ENCODE data around the gene DOK6. TPM values are rescaled to one million over a fixed set of nuclear protein-coding genes. Genes with fewer than 3 reads are reported as not detected.

Gene DOK6
- total RNA-seq, 1 experiment from 2014 or later, result 4.1 TPM

DNA sequence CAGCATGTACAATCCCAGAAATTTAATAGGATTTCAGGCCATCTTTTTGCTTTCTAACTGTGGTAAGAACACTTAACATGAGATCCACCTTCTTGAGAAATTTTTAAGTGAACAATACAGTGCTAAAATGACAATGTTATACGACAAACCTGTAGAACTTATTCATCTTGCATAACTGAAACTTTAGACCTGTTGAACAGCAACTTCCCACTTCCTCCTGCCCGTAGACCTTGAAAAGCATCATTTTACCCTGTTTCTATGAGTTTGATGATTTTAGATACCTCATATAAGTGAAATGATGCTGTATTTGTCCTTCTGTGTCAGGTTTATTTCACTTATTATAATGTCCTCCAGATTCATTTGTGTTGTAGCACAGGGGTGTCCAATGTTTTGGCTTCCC lies 418.8 kb downstream of the DOK6 start (continued):
- no peak for TF ChIP-seq JUN (CRISPR knock-in tag; IDR thresholded peaks at IDR 0.05)
- no peak for TF ChIP-seq NR1H2 (CRISPR knock-in tag; IDR thresholded peaks at IDR 0.05)
- TF ChIP-seq, protein P1, sequence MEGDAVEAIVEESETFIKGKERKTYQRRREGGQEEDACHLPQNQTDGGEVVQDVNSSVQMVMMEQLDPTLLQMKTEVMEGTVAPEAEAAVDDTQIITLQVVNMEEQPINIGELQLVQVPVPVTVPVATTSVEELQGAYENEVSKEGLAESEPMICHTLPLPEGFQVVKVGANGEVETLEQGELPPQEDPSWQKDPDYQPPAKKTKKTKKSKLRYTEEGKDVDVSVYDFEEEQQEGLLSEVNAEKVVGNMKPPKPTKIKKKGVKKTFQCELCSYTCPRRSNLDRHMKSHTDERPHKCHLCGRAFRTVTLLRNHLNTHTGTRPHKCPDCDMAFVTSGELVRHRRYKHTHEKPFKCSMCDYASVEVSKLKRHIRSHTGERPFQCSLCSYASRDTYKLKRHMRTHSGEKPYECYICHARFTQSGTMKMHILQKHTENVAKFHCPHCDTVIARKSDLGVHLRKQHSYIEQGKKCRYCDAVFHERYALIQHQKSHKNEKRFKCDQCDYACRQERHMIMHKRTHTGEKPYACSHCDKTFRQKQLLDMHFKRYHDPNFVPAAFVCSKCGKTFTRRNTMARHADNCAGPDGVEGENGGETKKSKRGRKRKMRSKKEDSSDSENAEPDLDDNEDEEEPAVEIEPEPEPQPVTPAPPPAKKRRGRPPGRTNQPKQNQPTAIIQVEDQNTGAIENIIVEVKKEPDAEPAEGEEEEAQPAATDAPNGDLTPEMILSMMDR (IDR thresholded peaks at IDR 0.05), result no peak
- no peak for TF ChIP-seq ZNF263 (CRISPR knock-in tag; IDR thresholded peaks at IDR 0.05; ENCODE audit: low read depth)

- ATAC-seq, result no peak
- POLR2A ChIA-PET, result no interaction called here
- no peak overlapping the region for H3K27ac Mint-ChIP-seq
- H3K4me3 Mint-ChIP-seq, result no peak overlapping the region
- H3K36me3 Mint-ChIP-seq, result peaks cover 2% of the 10 kb centered on the region
- TF ChIP-seq RORB (CRISPR knock-in tag; IDR thresholded peaks at IDR 0.05) (no peak), EMX1 (CRISPR knock-in tag; IDR thresholded peaks at IDR 0.05) (no peak), PRRX2 (CRISPR knock-in tag; IDR thresholded peaks at IDR 0.05) (no peak), PRDM15 (CRISPR knock-in tag; IDR thresholded peaks at IDR 0.05) (no peak), OVOL2 (CRISPR knock-in tag; IDR thresholded peaks at IDR 0.05; ENCODE audit: borderline replicate concordance) (no peak), JUN (CRISPR knock-in tag; IDR thresholded peaks at IDR 0.05) (no peak), SP1 (CRISPR knock-in tag; conservative IDR thresholded peaks at IDR 0.05) (no peak), TP53 (CRISPR knock-in tag; IDR thresholded peaks at IDR 0.05) (no peak), ATF1 (CRISPR knock-in tag; IDR thresholded peaks at IDR 0.05) (no peak), ZMAT4 (CRISPR knock-in tag; IDR thresholded peaks at IDR 0.05) (no peak), ZNF671 (CRISPR knock-in tag; IDR thresholded peaks at IDR 0.05) (no peak), AFF4 (CRISPR knock-in tag; IDR thresholded peaks at IDR 0.05; ENCODE audit: borderline replicate concordance) (no peak), ZNF232 (CRISPR knock-in tag; IDR thresholded peaks at IDR 0.05) (no peak), ZNF263 (CRISPR knock-in tag; IDR thresholded peaks at IDR 0.05; ENCODE audit: low read depth) (no peak), JAZF1 (CRISPR knock-in tag; IDR thresholded peaks at IDR 0.05) (no peak)
- TF ChIP-seq, protein P2, sequence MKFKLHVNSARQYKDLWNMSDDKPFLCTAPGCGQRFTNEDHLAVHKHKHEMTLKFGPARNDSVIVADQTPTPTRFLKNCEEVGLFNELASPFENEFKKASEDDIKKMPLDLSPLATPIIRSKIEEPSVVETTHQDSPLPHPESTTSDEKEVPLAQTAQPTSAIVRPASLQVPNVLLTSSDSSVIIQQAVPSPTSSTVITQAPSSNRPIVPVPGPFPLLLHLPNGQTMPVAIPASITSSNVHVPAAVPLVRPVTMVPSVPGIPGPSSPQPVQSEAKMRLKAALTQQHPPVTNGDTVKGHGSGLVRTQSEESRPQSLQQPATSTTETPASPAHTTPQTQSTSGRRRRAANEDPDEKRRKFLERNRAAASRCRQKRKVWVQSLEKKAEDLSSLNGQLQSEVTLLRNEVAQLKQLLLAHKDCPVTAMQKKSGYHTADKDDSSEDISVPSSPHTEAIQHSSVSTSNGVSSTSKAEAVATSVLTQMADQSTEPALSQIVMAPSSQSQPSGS (CRISPR knock-in tag; IDR thresholded peaks at IDR 0.05; ENCODE audit: borderline replicate concordance, low read depth), result no peak
- TF ChIP-seq, protein P3, sequence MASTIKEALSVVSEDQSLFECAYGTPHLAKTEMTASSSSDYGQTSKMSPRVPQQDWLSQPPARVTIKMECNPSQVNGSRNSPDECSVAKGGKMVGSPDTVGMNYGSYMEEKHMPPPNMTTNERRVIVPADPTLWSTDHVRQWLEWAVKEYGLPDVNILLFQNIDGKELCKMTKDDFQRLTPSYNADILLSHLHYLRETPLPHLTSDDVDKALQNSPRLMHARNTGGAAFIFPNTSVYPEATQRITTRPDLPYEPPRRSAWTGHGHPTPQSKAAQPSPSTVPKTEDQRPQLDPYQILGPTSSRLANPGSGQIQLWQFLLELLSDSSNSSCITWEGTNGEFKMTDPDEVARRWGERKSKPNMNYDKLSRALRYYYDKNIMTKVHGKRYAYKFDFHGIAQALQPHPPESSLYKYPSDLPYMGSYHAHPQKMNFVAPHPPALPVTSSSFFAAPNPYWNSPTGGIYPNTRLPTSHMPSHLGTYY (CRISPR knock-in tag; IDR thresholded peaks at IDR 0.05), result no peak
- TF ChIP-seq, protein P4, sequence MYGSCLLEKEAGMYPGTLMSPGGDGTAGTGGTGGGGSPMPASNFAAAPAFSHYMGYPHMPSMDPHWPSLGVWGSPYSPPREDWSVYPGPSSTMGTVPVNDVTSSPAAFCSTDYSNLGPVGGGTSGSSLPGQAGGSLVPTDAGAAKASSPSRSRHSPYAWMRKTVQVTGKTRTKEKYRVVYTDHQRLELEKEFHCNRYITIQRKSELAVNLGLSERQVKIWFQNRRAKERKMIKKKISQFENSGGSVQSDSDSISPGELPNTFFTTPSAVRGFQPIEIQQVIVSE (CRISPR knock-in tag; IDR thresholded peaks at IDR 0.05; ENCODE audit: borderline replicate concordance), result no peak
- no peaks in the 10 kb centered on the region for H3K4me1 Mint-ChIP-seq
- DNase-seq (ENCODE audit: low spot score), result no peak
- H3K9me3 Mint-ChIP-seq, result peaks cover 24% of the 10 kb centered on the region
- no peaks in the 10 kb centered on the region for H3K27me3 Mint-ChIP-seq (ENCODE audit: low read depth)
- CTCF ChIA-PET, result no interaction called here
Measured at GRCh38 chr18:69820538-69820937, 419.9 kb downstream of the DOK6 start.

All from WTC11 (cell line).